Measurements from ENCODE around the gene BCO2.

Gene BCO2

DNA sequence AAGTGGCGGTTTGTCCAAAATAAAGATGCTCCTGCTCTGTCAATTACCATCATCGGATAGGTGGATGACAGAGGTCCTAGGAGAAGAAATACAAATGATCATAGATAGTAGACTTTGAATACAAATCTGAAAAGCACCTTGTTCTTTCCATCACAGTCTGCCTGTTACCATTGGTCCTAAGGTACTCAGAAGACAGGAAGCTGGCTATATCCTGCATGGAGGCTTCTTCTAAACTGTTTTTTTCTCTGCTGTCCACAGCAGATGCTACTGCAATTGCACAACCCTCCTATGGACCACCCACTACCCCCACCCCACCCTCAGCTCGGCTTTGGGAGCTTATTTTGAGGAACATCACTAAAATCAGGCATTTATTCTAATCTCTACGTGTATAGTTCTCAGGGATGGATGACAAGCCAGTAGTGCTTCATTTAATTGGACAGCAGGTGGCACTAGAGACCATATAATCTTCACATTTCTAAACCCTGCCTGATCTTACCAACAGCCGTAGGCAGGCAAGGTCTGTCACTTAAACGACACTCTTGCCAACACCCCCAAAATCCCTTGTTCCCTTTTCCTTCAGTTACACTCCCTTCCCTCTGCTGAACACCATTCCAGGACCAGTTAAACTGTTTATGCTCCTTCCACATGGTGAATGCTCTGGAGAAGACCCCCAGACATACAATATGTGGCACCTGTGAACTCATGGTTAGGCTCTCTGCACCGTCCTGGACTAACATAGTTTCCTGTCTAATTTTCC lies 44.3 kb downstream of the BCO2 start:
- no peak for DNase-seq

DNA sequence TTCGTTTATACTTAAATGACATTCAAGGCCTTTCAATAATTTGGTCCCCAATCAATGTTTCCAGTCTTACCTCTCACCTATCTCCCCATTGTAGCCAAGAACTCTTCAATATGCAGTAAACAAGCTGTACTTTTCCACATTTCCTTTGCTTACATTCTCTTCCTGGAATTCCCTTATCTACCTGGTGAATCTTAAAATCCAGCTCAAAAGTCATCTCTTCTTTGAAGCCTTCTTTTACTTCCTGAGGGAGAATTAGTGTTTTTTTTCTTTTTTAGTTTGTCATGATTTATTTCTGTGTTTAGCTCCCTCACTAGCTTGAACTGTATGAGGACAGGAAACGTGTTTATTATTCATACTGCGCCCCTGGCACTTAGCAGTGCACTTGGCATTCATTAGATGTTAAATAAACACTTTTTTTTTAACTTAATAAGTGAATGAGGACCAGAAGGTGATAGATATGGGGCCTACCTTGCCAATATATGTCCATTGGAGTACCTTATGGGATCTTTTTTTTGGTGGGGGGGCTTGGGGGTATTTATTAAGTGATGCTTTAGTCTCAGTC lies 46.0 kb downstream of the BCO2 start:
- no peak for DNase-seq

- DNase-seq: no peak
These were observed 47.0 kb downstream of the BCO2 start for GRCh38 chr11:112222303-112222702.

GRCh38 chr11:112223121-112223520 lies 47.8 kb downstream of the BCO2 start:
- no peak for DNase-seq

- no peak for DNase-seq
These were observed 48.6 kb downstream of the BCO2 start for GRCh38 chr11:112223754-112224532.

DNA sequence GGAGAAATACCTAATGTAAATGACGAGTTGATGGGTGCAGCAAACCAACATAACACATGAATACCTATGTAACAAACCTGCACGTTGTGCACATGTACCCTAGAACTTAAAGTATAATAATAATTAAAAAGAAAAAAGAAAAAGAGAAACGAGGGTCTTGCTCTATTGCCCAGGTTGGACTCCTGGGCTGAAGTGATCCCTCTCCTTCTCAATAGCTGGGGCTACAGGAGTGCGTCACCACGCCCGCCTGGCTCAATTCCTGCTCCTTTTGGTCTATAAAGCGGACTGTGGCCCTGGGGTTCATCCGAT lies 50.4 kb downstream of the BCO2 start:
- DNase-seq: no peak

DNA sequence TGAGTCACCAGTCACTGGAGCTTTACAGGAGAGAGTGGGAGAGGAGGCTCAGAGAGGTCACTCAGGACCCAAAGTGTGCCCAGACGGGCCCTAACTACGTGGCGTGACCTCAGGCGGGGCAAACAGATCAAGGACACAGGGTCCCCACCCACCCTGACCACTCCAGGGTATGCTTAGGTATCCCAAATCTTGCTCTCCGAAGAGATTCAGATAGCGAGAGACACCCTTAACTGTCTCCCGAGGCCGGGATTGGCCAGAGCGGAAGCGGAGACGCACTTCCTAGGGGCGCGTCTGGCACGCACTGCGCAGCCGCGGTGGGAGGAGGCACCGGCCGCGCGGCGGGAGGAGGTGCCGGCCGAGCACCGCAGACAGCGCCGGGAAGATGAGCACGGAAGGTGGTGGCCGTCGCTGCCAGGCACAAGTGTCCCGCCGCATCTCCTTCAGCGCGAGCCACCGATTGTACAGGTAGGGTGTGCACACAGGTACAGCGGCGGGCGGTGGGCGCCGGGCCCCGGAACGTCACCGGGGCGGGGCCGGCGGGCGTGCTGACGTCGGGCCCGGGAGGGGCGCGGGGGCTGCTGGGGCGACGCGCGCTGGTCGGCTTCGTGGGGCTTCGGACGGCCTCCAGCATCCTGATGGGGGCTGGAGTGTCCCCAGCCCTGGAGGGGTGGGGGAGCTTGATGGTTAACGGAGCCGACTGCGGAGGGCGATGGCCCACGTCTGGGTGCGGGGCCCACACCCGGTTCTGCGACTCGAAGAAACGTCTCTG lies 50.9 kb downstream of the BCO2 start, which contains the start of gene PTS:
Gene PTS, plus strand, starts transcription at position 367 of the 769 bp plus-strand sequence. Its CDS starts 16 bp downstream, at position 383.
- peak; percentile 90 for DNase-seq

GRCh38 chr11:112226831-112227401 lies 51.6 kb downstream of the BCO2 start:
- DNase-seq: no peak

DNA sequence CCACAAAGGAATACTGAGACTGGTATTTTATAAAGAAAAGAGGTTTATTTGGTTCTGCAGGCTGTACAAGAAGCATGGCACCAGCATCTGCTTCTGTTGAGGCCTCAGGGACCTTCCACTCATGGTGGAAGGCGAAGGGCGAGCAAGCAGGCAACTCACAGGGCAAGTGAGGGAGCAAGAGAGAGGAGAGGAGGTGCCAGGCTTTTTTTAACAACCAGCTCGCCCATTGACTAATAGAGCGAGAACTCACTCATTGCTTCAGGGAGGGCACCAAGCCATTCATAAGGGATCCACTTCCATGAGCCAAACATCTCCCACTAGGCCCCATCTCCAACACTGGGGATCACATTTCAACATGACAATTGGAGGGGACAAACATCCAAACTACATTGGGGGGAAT lies 52.2 kb downstream of the BCO2 start:
- no peak for DNase-seq

DNA sequence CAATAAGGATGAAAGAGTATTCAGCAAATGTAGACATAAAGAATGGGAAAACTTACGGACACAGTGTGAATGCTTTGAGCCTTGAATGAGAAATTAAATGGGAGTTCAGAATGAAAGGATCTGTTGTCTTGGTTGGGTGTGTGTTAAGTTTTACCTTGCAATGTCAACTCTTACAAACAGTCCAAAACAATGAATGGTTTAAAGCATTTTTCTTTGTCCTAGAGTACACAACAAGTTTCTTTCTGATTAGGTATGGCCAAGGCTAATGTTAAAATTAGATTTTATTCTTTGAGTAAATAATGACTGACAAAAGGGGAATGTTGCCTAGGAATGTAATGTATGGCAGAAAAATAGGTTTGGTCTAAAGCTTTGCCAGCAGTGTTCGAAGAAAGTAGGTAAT lies 53.4 kb downstream of the BCO2 start:
- no peak for DNase-seq

DNA sequence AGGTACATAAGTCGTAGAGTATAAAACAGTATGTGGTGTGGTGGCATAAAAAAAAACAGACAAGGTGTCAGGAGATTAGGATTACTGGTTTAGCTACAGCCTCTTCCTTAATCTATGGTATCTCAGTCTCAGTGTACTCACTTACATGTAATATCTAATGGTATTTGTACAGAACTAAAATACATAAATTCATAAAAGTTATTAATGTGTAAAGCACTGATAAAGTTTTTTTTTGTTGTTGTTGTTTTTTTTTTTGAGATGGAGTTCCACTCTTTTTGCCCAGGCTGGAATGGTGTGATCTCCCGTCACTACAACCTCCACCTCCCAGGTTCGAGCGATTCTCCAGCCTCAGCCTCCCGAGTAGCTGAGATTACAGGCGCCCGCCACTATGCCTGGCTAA lies 53.8 kb downstream of the BCO2 start:
- no peak for DNase-seq

DNA sequence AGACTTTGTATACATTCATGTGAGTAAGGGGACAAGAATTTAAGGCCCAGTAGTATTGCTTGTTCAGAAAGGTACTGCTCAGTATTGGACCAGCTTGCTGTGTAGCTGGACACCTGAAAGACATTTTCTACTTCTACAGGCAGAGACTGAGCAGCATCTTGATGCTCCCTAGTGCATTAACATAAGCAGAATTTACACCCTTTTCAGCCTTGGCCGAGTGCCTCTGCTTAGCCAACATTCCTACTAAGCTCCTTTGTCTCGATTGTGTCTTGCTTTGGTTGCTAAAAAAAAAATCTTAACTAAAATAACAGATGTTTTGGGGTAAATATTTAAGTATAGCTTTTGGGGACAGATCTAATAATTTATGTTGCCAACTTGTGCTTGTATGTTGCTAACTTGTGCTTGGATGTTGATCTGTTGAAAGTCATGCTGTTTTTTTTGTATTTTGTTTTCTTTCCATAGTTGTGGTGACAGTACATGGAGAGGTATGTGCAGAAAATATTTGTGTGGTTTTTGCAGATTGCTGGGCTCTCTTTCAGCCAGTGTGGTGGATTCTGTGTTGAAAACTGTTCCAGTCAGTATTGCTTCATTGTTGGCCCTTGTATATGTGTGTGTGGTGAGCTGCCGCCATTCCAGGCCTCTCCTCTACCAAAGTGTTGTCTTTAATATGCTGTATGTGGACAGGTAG lies 54.6 kb downstream of the BCO2 start:
- no peak for DNase-seq

DNA sequence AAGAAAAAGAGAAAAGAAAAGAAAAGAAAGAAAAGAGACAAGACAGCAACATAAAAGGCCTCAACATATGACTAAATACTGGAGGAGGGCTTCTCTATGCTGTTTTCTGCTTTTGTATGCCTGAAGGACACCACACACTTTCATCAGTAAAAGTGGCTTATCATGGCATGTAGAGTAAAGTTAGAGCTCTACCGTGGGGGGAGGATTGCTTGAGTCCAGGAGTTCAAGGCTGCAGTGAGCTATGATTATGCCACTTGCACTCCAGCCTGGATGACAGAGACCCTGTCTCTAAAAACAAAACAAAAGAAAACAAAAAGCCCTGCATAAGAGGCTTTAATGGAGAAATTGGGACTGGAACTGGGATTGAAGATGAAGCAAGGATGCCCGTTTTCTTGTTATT lies 56.6 kb downstream of the BCO2 start:
- no peak for DNase-seq

- DNase-seq: no peak
These were observed 60.6 kb downstream of the BCO2 start for GRCh38 chr11:112235750-112236390.

DNA sequence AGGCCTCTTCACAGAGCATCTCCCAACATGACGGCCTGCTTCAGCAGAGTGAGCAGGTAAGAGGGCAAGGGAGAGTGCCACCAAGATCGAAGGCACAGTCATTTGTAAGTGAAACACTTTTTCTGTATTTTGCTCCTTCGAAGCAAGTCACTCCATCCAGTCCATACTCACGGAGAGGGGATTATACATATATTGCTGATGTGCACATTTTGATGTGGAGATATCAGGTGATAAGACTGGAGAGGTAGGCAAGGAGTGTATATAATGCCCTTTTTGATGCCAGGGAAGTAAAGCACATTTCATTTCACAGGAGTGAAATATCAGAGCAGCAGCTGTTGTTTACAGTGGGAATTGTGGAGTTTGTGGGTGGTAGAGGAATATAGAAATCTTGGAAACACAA lies 62.1 kb downstream of the BCO2 start:
- no peak for DNase-seq

GRCh38 chr11:112238041-112238440 lies 62.7 kb downstream of the BCO2 start:
- DNase-seq: no peak

DNA sequence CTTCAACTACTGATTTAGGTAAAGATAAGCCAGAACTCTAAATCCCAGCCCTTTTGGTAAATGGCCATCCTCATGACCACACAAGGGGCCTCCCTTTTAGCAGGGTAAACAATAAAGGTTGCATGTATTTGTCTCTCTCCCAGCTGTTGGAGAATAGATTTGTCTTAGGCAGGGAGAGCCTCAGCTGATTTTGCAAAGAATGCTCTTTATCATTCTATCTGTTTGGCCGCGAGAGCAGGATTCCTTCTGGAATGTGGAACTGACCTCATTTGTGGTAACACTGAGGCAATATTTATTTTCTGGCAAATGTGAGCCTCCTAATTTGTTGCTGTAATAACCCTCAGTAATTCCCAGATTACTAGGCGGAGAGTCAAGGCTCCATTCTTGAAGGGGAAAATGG lies 66.2 kb downstream of the BCO2 start:
- DNase-seq: no peak

DNA sequence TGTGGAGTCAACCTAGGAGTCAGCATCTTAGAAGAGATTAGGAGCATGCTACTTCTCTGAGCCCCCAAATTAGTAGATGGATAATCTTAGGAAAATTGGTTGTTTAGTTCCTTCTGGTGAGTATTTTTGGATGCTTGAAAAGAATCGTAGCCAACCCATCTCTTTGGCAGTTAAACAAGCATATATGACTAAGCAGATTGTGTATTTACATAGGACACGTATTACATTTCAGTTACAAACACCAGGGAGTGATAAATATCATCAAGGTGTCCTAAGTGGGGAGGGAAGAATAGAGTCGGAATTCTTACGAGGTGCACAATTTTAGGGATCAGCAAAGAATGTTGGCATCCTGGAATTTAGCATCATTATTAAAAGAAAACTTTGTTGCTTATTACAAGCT lies 71.9 kb downstream of the BCO2 start:
- no peak for DNase-seq

DNA sequence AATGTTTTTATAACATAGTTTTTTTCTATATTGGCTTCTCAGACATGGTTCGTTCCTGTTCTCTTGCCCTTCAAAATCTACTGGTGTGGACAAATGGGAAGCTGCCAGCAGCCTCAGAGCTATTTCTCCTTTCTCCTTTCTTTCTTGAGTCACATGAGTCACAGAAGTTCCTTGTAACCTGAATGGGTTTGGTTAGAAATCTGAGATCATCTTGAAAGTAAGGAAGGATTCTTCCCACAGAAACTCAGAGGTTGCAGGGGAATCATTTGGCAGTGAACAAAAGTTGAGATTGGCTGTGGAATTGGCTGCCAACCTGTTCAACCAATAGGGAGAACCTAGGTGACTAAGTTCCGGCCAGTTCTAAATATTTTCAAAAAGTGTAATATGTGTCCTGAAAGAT lies 72.9 kb downstream of the BCO2 start:
- no peak for DNase-seq

DNA sequence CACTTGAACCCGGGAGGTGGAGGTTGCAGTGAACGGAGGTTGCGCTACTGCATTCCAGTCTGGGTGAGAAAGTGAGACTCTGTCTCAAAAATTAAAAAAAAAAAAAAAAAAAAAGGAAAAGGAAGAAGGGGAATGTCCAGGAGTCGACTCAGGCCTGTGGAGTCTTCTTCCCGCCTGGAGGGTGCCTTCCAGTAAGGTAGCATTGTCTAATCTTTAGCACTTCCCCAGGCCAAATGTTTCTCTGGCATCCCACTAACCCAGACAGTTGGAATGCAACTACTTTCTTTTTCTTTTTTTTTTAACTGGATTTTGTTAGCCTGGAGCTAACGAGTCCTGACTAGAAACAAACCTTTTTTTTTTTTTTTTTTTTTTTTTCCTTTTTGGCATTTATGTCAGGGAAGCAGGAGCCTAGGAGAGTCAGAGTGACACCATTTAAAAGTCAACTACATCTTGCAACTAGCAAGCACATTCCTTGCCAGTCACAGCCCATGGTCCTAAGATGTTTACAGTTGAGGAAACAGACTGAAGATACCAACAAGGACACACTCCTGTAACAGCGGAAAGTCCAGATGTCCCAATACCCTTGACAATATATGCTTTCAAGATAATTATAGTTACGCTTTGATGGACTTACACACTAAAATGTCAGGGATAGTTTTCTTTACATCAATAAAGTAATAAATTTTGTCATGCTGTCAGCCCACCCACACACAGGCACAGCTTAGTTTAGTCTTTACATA lies 74.7 kb downstream of the BCO2 start:
- DNase-seq: no peak

DNA sequence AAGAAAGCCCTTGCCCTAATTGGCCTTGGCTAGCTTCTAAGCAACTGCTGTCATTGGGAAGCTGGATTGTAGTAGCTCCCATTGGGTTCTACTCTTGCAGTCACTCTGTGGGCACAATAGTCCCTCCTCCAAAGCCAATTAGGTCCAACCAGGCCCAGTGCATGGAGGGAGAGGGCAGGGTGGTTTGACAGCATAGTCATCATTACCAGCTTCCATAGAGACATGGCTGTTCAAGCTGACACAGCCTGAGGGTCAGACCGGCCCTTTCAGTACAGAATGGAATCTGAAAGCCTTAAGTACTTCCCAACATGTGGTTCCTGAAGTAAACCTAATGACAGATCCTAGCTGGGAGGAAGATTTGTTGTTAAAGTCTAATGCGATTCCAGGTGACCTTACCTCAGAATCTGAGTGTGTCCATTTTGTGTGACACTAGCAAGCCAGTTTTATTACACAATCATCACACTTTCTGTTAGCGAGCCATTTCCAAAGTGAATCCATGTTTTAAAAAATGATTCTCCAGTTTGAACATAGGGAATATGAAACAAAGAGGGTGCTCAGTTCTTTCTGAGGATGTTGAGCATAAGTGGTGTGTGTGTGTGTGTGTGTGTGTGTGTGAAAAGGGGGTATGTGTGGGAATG lies 78.4 kb downstream of the BCO2 start:
- DNase-seq: no peak
